ENCODE data around the gene KDM6B.
A peak's percentile ranks its signal among the peaks of the same experiment; 100 is the strongest.
"Not testable (repeated sequence)": the region's sequence is repeated elsewhere in the genome, so short reads cannot be mapped to it uniquely, and the experiment has no call there.

KDM6B gene

DNA sequence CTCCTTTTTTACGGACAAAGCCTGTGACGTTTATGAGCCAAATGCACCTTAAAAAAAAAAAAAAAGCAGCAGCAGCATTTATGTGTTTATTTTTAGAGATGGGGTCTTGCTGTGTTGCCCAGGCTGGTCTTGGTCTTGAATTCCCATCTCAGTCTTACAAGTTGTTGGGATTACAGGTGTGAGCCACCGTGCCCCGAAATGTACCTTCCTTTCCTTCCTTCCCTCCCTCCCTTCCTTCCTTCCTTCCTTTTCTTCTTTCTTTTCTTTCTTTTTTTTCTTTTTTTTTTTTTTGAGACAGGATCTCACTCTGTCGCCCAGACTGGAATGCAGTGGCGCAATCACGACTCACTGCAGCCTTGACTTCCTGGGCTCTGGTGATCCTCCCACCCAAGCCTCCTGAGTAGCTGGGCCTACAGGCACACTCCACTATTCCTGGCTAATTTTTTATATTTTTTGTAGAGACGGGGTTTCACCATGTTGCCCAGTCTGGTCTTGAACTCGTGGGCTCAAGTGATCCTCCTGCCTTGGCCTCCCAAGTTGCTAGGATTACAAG, 24.1 kb upstream of the KDM6B start:
- peaks cover 24 to 65% of the 10 kb centered on the region in 2 donors for H3K27me3 Mint-ChIP-seq
- DNase-seq; H3K4me1 Mint-ChIP-seq (ENCODE audit: low read depth in 2 of 2): not testable (repeated sequence)

DNA sequence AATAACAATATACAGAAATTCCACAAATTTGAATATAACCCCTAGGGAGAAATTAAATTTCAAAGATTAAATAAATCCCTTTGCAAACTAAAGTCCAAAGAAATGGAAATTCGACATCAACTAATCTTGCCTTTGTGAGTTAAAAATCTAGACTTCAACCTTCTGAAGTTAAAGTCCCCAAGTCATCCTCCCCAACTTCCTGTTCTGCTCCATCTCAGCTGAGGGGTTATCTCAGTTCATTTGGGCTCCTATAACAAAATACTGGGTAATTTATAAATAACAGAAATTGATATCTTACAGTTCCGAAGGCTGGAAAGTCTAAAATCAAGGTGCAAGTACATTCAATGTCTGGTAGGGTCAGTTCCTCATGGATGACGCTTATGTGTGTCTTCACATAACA, 22.8 kb upstream of the KDM6B start:
- no peak overlapping the region for H3K4me3 Mint-ChIP-seq
- H3K27ac Mint-ChIP-seq = no peak overlapping the region
- H3K36me3 Mint-ChIP-seq (ENCODE audit: insufficient read depth) = no peaks in the 10 kb centered on the region
- no peaks in the 10 kb centered on the region for H3K9me3 Mint-ChIP-seq
- DNase-seq = no peak
- no peaks in the 10 kb centered on the region for H3K4me1 Mint-ChIP-seq (ENCODE audit: low read depth in 2 of 2)
- no peak for ATAC-seq (replicated peaks)
- H3K27me3 Mint-ChIP-seq = peaks cover 17 to 52% of the 10 kb centered on the region in 2 donors

More for the DNA sequence above, 24.1 kb upstream of the KDM6B start:
- not testable (repeated sequence) for H3K36me3 Mint-ChIP-seq (ENCODE audit: insufficient read depth); ATAC-seq (replicated peaks); H3K9me3 Mint-ChIP-seq; H3K27ac Mint-ChIP-seq; H3K4me3 Mint-ChIP-seq

DNA sequence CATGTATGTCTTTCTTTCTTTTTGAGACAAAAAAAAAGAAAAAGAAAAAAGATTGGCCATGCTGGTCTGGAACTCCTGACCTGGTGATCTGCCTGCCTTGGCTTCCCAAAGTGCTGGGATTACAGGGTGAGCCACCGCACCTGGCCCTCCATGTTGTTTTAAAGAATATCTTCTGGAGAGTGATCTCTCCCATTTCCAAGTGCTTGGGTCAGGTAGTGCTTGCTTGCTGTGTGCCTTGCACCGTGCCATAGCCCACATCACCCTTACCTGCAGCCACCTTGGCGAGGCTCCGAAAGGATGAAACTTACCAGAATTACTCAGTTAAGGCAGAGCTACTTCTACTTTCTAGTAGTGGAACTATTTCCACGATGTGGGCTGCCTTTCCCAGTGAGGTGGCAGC, 19.0 kb upstream of the KDM6B start:
- no peak for ATAC-seq (replicated peaks)
- Mint-ChIP-seq H3K27ac (peak overlapping the region in 1 of 2 donors; percentile 54), H3K4me3 (no peak overlapping the region), H3K9me3 (no peaks in the 10 kb centered on the region), H3K36me3 (ENCODE audit: insufficient read depth) (peaks cover 3% of the 10 kb centered on the region), H3K27me3 (peaks cover 0 to 14% of the 10 kb centered on the region in 2 donors), H3K4me1 (ENCODE audit: low read depth in 2 of 2) (no peaks in the 10 kb centered on the region)
- DNase-seq = no peak

DNA sequence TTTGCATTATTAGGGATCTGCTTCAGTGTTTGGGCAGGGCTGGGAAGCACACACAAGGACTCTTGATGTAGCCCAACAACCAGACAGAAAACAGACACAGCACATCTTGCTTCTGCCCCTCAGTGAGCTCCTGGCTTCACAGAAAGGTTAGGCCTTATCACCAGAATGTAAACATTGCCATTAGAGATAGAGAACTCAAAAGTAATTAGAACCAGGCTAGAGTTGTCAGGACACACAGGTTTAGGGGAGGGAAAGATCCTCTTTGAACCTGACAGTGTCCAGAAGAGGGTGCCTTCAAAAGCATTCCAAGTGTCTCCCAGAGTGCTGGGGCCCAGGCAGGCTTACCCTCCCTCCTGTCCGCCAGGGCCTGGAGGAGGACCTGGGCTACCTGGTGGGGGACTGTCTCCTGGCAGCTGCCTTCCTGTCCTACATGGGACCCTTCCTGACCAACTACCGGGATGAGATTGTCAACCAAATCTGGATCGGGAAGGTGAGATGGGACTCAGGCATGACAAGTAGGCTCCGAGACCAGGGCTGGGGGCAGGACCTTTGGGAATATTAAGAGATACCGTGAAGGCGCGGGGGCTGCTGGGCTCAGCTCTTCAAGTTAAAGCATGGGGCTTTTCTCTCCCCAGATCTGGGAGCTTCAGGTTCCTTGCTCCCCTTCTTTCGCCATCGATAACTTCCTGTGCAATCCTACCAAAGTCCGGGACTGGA, 16.9 kb upstream of the KDM6B start:
- H3K27ac Mint-ChIP-seq = no peak overlapping the region

DNA sequence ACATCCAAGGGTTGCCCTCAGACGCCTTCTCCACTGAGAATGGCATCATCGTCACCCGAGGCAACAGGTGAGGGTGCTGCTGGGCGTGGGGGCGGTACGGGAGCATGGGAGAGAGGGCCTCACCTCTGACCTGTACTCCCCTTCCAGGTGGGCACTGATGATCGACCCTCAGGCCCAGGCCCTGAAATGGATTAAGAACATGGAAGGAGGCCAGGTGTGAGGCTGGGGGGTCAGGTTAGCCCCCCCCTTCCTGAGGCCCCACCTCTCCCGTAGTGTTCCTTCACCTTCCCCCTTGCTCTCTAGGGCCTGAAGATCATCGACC, 16.4 kb upstream of the KDM6B start:
- Mint-ChIP-seq H3K4me1 (ENCODE audit: low read depth in 2 of 2) (no peaks in the 10 kb centered on the region), H3K4me3 (no peak overlapping the region), H3K9me3 (no peaks in the 10 kb centered on the region), H3K27ac (no peak overlapping the region), H3K36me3 (ENCODE audit: insufficient read depth) (peaks cover 3% of the 10 kb centered on the region), H3K27me3 (no peaks in the 10 kb centered on the region)
- DNase-seq (no peak), ATAC-seq (replicated peaks) (no peak)

More for the DNA sequence above, 16.9 kb upstream of the KDM6B start:
- Mint-ChIP-seq H3K9me3 (no peaks in the 10 kb centered on the region), H3K4me3 (no peak overlapping the region), H3K4me1 (ENCODE audit: low read depth in 2 of 2) (no peaks in the 10 kb centered on the region), H3K27me3 (no peaks in the 10 kb centered on the region), H3K36me3 (ENCODE audit: insufficient read depth) (peaks cover 3% of the 10 kb centered on the region)
- ATAC-seq (replicated peaks) (no peak), DNase-seq (no peak)

DNA sequence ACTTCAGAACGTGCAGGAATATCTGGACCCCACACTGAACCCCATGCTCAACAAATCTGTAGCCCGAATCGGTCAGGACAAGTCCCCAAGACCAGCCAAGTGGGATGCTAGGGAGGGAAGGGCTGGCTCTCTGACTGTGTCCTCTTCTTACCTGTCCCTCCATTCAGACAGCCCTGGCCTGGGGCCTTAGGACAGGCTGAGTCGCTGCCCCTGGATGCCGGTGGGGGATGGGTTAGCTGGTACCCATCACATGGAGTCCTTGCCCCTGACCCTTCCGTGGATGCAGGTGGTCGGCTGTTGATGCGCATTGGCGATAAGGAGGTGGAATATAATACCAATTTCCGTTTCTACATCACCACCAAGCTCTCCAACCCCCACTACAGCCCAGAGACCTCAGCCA, 16.0 kb upstream of the KDM6B start:
- Mint-ChIP-seq H3K9me3 (no peaks in the 10 kb centered on the region), H3K4me3 (no peak overlapping the region), H3K27ac (no peak overlapping the region), H3K36me3 (ENCODE audit: insufficient read depth) (peaks cover 3% of the 10 kb centered on the region), H3K4me1 (ENCODE audit: low read depth in 2 of 2) (no peaks in the 10 kb centered on the region), H3K27me3 (no peaks in the 10 kb centered on the region)
- ATAC-seq (replicated peaks) = no peak
- DNase-seq = no peak

DNA sequence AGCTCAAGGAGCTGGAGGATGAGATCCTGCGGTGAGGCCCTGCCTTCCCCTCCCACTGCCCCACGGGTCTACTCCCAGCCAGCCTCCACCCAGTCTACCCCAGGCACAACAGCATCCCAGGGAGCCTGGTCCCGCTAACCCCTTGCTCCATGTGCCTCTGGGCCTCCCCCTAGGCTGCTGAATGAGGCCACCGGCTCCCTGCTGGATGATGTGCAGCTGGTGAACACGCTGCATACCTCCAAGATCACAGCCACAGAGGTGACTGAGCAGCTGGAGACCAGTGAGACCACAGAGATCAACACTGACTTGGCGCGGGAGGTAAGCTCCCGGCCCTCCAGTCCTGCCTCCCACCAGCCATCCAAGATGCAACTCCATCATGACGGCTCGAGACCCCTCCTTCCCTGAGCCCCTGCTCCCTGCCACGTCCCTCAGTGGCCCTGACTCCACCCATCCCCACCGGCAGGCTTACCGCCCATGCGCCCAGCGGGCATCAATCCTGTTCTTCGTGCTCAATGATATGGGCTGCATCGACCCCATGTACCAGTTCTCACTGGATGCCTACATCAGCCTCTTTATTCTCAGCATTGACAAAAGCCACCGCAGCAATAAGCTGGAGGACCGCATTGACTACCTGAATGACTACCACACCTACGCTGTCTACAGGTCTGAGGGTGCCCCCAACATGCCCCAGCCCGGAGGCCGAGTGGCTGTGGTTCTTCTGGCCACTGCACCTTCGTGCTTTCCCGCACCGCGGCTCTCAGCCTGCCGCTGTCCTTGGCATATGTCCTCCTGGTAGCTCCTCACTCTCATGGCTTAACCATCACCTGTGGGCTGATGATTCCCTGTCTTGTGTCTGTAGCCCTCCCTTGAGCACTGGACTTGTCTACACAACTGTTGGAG, 15.0 kb upstream of the KDM6B start:
- H3K9me3 Mint-ChIP-seq = no peaks in the 10 kb centered on the region
- DNase-seq (no peak), ATAC-seq (replicated peaks) (no peak)
- H3K4me1 Mint-ChIP-seq (ENCODE audit: low read depth in 2 of 2) = no peaks in the 10 kb centered on the region
- H3K27ac Mint-ChIP-seq = no peak overlapping the region
- peaks cover 5 to 7% of the 10 kb centered on the region in 2 donors for H3K27me3 Mint-ChIP-seq
- H3K4me3 Mint-ChIP-seq = no peak overlapping the region
- H3K36me3 Mint-ChIP-seq (ENCODE audit: insufficient read depth) = peaks cover 5% of the 10 kb centered on the region

DNA sequence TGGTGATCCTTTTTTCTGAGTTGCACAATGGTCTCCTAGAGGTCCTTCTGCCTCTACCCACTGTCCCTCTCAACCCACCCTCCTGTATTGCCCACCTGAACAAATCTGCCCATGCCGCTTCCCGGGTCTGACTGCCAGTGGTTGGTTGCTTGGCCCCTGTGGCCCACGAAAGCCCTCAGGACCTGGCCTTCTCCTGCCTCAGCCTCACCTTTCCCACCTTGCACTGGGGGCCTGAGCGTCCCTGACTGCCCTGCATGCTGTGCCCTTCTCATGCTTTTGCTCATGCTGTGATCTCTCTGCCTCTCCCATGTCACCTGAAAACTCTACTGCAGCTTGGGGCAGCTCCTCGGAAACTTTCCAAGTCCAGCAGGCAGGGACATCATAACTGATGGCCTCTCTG, 13.8 kb upstream of the KDM6B start:
- H3K4me1 Mint-ChIP-seq (ENCODE audit: low read depth in 2 of 2) = no peaks in the 10 kb centered on the region
- H3K36me3 Mint-ChIP-seq (ENCODE audit: insufficient read depth) = peaks cover 6% of the 10 kb centered on the region
- H3K9me3 Mint-ChIP-seq = no peaks in the 10 kb centered on the region
- no peak for DNase-seq
- no peak overlapping the region for H3K27ac Mint-ChIP-seq
- no peak for ATAC-seq (replicated peaks)
- peaks cover 7 to 18% of the 10 kb centered on the region in 2 donors for H3K27me3 Mint-ChIP-seq
- no peak overlapping the region for H3K4me3 Mint-ChIP-seq

DNA sequence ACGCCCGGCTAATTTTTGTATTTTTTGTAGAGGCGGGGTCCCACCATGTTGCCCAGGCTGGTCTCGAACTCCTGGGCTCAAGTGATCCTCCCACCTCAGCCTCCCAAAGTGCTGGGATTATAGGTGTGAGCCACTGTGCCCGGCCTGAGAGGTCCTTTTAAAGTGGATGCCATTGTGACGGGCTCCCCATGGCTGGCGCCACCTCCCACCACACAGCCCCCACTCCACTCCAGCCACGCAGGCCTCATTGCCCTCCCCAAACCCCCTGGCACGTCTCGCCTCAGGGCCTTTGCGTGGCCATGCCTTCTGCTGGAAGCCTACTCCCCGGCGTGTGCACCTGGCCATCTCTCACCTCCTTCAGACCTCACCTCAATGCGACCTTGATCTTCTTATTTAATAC, 11.9 kb upstream of the KDM6B start:
- Mint-ChIP-seq H3K27me3 (peaks cover 13 to 24% of the 10 kb centered on the region in 2 donors), H3K4me1 (ENCODE audit: low read depth in 2 of 2) (no peaks in the 10 kb centered on the region), H3K9me3 (no peaks in the 10 kb centered on the region), H3K27ac (no peak overlapping the region), H3K4me3 (no peak overlapping the region), H3K36me3 (ENCODE audit: insufficient read depth) (peaks cover 3% of the 10 kb centered on the region)
- DNase-seq (no peak), ATAC-seq (replicated peaks) (no peak)

DNA sequence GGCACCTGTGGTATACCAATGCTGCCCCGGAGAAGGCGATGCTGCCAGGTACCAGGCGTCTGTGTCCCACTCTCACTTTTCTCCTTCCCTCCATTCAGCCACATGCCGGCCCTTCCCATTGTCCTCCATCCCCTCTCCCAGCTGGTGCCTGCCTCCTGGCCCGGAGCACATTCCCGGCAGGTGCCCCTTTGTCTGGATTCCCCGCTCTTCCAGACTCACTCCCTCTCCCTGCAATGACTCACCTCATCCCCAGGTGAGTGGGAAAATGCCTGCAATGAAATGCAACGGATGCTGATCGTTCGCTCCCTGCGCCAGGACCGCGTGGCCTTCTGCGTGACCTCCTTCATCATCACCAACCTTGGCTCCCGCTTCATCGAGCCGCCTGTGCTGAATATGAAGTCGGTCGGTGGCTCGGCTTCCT, 10.4 kb upstream of the KDM6B start:
- Mint-ChIP-seq H3K4me3 (no peak overlapping the region), H3K27ac (no peak overlapping the region)
- ATAC-seq (replicated peaks) = no peak

DNA sequence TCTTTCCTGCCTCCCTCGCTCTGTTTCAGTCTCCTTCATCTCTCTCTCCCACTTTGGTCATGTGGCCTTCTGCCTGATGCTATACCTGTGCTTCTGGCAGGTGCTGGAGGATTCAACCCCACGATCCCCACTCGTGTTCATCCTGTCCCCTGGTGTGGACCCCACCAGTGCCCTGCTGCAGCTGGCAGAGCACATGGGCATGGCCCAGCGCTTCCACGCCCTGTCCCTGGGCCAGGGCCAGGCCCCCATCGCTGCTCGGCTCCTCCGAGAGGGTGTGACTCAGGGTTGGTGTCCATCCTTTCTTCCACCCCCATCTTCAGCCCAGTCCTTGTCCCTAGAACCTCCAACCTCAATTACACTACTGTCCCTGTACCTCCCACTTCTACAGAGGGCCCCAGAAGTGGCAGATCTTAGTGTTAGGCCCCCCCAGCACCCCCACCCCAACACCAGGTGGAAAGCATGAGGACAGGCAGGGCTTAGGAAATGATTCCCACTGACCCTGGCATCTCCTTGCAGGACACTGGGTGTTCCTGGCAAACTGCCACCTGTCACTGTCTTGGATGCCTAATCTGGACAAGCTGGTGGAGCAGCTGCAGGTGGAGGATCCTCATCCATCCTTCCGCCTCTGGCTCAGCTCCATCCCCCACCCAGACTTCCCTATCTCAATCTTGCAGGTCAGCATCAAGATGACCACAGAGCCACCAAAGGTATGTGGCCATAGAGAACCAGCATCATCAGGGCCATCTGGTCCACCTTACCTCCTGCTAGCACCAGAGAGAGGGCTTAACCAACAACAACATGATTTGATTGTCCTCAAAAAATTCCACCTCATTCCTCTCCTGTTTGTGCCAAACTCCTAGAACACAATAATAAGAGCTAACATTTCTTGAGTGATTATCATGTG, 9.7 kb upstream of the KDM6B start:
- ATAC-seq (replicated peaks) (no peak), DNase-seq (no peak)
- no peaks in the 10 kb centered on the region for H3K9me3 Mint-ChIP-seq
- no peak overlapping the region for H3K27ac Mint-ChIP-seq
- no peaks in the 10 kb centered on the region for H3K4me1 Mint-ChIP-seq (ENCODE audit: low read depth in 2 of 2)
- H3K27me3 Mint-ChIP-seq = peaks cover 16 to 34% of the 10 kb centered on the region in 2 donors
- no peak overlapping the region for H3K4me3 Mint-ChIP-seq
- peaks cover 3% of the 10 kb centered on the region for H3K36me3 Mint-ChIP-seq (ENCODE audit: insufficient read depth)

More for the DNA sequence above, 10.4 kb upstream of the KDM6B start:
- Mint-ChIP-seq H3K4me1 (ENCODE audit: low read depth in 2 of 2) (no peaks in the 10 kb centered on the region), H3K36me3 (ENCODE audit: insufficient read depth) (peaks cover 3% of the 10 kb centered on the region), H3K9me3 (no peaks in the 10 kb centered on the region), H3K27me3 (peaks cover 13 to 29% of the 10 kb centered on the region in 2 donors)
- DNase-seq = no peak

DNA sequence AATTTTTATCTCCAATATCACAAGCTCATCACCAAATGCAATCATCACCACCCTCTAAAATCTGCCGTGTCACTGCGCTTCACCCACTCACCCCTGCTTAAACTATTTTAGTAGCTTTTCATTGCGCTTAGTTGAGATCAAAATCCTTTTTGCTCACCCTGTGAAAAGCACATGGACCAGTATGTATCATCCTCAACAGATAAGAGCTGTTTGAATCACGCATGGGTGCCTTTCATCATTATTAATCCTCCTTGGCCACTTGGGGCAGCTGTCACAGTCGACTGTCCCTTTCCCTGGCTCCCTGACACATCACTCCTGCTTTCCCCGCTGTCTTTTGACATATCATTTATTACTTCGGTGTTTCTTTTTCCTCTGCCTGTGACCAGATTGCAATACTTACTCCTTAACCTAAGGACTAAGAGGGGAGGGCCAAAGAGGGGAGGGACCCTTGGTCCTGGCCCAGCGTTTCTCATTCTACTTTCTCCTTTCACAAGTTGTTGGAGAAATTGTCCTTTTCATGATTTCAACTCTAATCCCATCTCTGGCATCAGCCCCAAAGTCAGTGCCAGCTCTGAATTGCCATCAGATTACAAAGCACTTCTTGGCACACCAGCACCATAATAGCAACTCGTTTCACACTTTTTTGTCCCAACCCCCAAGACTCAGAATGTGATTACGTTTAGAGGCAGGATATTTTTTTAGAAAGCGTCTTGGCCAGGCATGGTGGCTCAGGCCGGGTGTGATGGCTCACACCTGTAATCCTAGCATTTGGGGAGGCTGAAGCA, 8.6 kb upstream of the KDM6B start:
- Mint-ChIP-seq H3K36me3 (ENCODE audit: insufficient read depth) (peaks cover 3% of the 10 kb centered on the region), H3K4me3 (no peak overlapping the region), H3K27me3 (peaks cover 20 to 42% of the 10 kb centered on the region in 2 donors), H3K27ac (no peak overlapping the region), H3K4me1 (ENCODE audit: low read depth in 2 of 2) (no peaks in the 10 kb centered on the region), H3K9me3 (no peaks in the 10 kb centered on the region)
- ATAC-seq (replicated peaks) (no peak), DNase-seq (no peak)
